ENCODE results near the gene ZNF804B. TPM values are rescaled to one million over a fixed set of nuclear protein-coding genes. Genes with fewer than 3 reads are reported as not detected.

The ZNF804B gene
- total RNA-seq, 1 donor from 2014 or later, result 4.2 TPM

GRCh38 chr7:89308535-89308934 lies 549.0 kb downstream of the ZNF804B start:
- DNase-seq, result no peak

DNA sequence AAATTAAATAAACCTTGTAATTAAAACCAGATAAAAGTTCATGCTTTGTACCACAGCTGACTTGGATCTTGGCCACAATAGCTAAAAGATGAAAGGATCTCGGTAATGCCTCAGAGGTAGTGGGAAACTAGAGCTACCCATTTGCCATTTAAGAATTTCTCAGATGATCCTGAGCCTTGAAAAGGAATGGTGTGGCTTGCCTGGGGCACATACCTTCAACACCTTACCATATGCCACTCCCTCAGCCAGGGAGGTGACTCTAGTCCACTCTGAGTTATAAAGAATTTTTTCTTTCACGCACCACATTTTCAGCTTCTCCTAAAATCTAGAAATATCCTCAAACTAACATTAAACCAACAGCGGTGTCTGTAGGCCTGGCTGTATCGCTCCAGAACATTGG lies 552.4 kb downstream of the ZNF804B start:
- DNase-seq, result no peak

GRCh38 chr7:89312551-89312950 lies 553.1 kb downstream of the ZNF804B start:
- DNase-seq, result no peak

- DNase-seq, result no peak
Observed at GRCh38 chr7:89316584-89317251, 557.2 kb downstream of the ZNF804B start.

GRCh38 chr7:89332026-89332425 lies 572.5 kb downstream of the ZNF804B start:
- no peak for DNase-seq

DNA sequence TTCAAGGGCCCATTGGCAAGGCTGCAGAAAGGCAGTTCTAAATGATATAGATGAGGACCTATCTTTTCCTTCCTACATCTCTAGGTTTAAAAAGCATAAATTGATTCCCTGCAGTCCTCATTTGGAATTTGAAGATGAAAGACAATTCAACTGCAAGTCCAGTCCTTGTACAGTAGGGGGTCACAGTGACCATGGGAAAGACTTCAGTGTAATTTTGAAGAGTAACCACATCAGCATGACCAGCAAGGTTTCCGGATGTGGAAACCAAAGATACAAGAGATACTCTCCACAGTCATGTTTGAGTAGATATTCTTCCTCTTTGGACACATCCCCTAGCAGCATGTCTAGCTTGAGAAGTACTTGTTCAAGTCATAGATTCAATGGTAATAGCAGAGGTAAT lies 575.3 kb downstream of the ZNF804B start:
- no peak for DNase-seq

DNA sequence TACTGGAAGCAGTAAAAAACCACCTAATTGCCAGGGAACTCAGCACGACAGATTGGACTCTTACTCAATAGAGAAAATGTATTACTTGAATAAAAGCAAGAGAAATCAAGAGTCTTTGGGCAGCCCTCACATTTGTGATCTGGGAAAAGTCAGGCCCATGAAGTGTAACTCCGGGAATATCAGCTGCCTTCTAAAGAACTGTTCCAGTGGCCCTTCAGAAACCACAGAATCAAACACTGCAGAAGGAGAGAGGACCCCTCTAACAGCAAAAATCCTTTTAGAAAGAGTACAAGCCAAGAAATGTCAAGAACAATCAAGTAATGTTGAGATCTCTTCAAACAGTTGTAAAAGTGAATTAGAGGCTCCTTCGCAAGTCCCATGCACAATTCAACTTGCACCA lies 576.0 kb downstream of the ZNF804B start:
- no peak for DNase-seq

DNA sequence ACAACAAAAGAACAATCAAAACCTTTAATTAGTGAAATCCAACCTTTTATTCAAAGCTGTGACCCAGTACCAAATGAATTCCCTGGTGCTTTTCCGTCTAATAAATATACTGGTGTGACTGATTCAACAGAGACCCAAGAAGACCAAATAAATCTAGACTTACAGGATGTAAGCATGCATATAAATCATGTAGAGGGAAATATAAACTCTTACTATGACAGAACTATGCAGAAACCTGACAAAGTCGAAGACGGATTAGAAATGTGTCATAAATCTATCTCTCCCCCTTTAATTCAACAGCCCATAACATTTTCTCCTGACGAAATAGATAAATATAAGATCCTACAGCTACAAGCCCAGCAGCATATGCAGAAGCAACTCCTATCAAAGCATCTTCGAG lies 576.6 kb downstream of the ZNF804B start:
- no peak for DNase-seq

DNA sequence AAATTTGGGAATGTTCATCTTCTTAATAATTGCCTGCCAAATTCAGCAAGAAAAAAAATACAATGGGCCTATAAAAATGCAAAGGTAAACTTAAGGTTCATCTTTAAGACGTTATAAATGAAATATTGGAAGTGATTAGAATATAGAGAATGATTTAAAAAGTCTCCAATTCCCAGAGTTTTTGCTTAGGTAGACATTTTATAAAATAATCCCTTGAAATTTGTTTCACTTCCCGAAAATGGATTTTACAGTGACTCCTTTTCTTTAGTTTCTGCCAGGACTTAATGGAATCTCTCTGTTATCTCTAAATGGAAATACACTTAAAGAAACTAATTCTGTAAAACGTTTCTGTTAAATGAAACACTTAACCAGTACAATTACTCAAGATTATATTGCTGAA lies 580.2 kb downstream of the ZNF804B start:
- DNase-seq, result no peak

- DNase-seq, result no peak
Observed at GRCh38 chr7:89357121-89357520, 597.6 kb downstream of the ZNF804B start.

- no peak for DNase-seq
Observed at GRCh38 chr7:89377219-89377618, 617.7 kb downstream of the ZNF804B start.

GRCh38 chr7:89385411-89385810 lies 625.9 kb downstream of the ZNF804B start:
- no peak for DNase-seq

Small RNA genes within 50 kb of the gene (small RNA-seq; reads per million reads assigned to genes)
- not detected for gene AC002127.1

Other genes with a start within 250 kb of the ZNF804B start
- gene TEX47, start 36.0 kb downstream of the ZNF804B start, total RNA-seq, result not detected

Measured in occipital lobe (tissue), 3 donors.